K562 (cell line): ENCODE results near the gene C5orf52. TPM values are rescaled to one million over a fixed set of nuclear protein-coding genes. Genes with fewer than 3 reads are reported as not detected.
"Not testable (repeated sequence)": the region's sequence is repeated elsewhere in the genome, so short reads cannot be mapped to it uniquely, and the experiment has no call there.

Source experiments
- ATAC-seq: fragments of 200-7000 bp; cut with Tn5 transposase; 3 replicates; pipeline ENCODE4 v1.9.1; 2020; ENCODE audit warnings: moderate library complexity
- BruUV-seq: library from RNA; stranded (reverse); fragments of 400-500 nt; replicated peaks from 2 replicates; lab custom pipeline; 2021; lab: Mats Ljungman, UMichigan
- CTCF ChIA-PET: fragments of 300-600 bp; formaldehyde crosslinking; extraction: SDS; loops from one replicate; lab custom pipeline; 2021; ENCODE audit warnings: low intra/inter-chr PET ratio; lab: Yijun Ruan, JAX
- POLR2A ChIA-PET: fragments of 300-600, 350-650 bp; sonication (Branson Sonifier 250); formaldehyde crosslinking; extraction: SDS; loops from one replicate; lab custom pipeline; 2021; ENCODE audit warnings: antibody characterized with exemption, inconsistent platforms; lab: Yijun Ruan, JAX
- DNase-seq, 4 experiments: peaks; one replicate each; pipeline versions ENCODE4 v3.0.0 to v3.0.0-alpha.2; 2011 to 2018; ENCODE audit warnings: low spot score in 3 of 4, mixed read lengths in 3 of 4; ENCODE audit errors: extremely low read depth in 1 of 4
- FAIRE-seq: peaks from 2 replicates; lab custom pipeline; 2011; peaks lifted over from hg19 to GRCh38; lab: Jason Lieb, UNC
- H2AFZ ChIP-seq: 2 replicates; pipeline ENCODE4 v1.6.0; 2011; ENCODE audit warnings: low read depth, low read length, control low read depth, inconsistent platforms
- H3K27ac ChIP-seq: fragments of 200-600 bp; 3 replicates; pipeline ENCODE4 v1.8.0; 2011; ENCODE audit warnings: low read depth, mild to moderate bottlenecking, control low read depth, inconsistent platforms, low read length, moderate library complexity, mixed read lengths; ENCODE audit errors: extremely low read depth
- H3K27me3 ChIP-seq, 2 experiments: fragments of 300-600 bp in 1 of 2; 2 replicates in 1 of 2; 3 replicates in 1 of 2; pipeline versions ENCODE4 v1.6.0 to v1.8.0; 2011; ENCODE audit warnings: inconsistent platforms in 2 of 2, low read length in 2 of 2, mild to moderate bottlenecking in 1 of 2, mixed read lengths in 1 of 2, moderate library complexity in 1 of 2; ENCODE audit not compliant: control insufficient read depth in 2 of 2, insufficient read depth in 2 of 2
- H3K36me3 ChIP-seq: fragments of 300-600 bp; 3 replicates; pipeline ENCODE4 v1.8.0; 2011; ENCODE audit warnings: mild to moderate bottlenecking, low read length, inconsistent platforms; ENCODE audit not compliant: control insufficient read depth, insufficient read depth
- H3K4me1 ChIP-seq, 2 experiments: fragments of 200-600 bp in 1 of 2; replicated peaks in 1 of 2; 2 replicates in 1 of 2; 3 replicates in 1 of 2; pipeline versions ENCODE4 v1.5.1 to v1.8.0; 2011; ENCODE audit warnings: inconsistent platforms in 2 of 2, low read length in 2 of 2, mild to moderate bottlenecking in 1 of 2, mixed read lengths in 1 of 2, moderate library complexity in 1 of 2; ENCODE audit not compliant: control insufficient read depth in 2 of 2, insufficient read depth in 2 of 2
- H3K4me2 ChIP-seq: 2 replicates; pipeline ENCODE4 v1.6.1; 2011; ENCODE audit warnings: low read length, control low read depth, inconsistent platforms, mixed read lengths; ENCODE audit not compliant: insufficient read depth
- H3K4me3 ChIP-seq: fragments of 200-600 bp; sonication (generic), shearing (Covaris generic); 2 replicates; pipeline ENCODE4 v1.5.1; 2016; ENCODE audit warnings: control low read depth, inconsistent platforms
- H3K79me2 ChIP-seq: fragments of 200-600 bp; 3 replicates; pipeline ENCODE4 v1.8.0; 2011; ENCODE audit warnings: low read length, inconsistent platforms; ENCODE audit not compliant: control insufficient read depth, insufficient read depth
- H3K9ac ChIP-seq, 2 experiments: 2 replicates each; pipeline versions ENCODE4 v1.6.0 to v1.6.1; 2011; ENCODE audit warnings: low read depth in 2 of 2, low read length in 2 of 2, control low read depth in 1 of 2, inconsistent platforms in 1 of 2, mild to moderate bottlenecking in 1 of 2, mixed read lengths in 1 of 2; ENCODE audit not compliant: insufficient read depth in 1 of 2
- H3K9me1 ChIP-seq: one replicate; pipeline ENCODE4 v1.6.0; 2011; ENCODE audit warnings: inconsistent platforms, mild to moderate bottlenecking, low read length, moderate library complexity; ENCODE audit not compliant: control insufficient read depth, insufficient read depth
- H3K9me3 ChIP-seq: replicated peaks from 2 replicates; pipeline ENCODE4 v1.5.1; 2011; ENCODE audit warnings: low read depth, low read length, inconsistent platforms; ENCODE audit not compliant: control insufficient read depth, insufficient read depth
- H4K20me1 ChIP-seq: replicated peaks from 2 replicates; pipeline ENCODE4 v1.6.1; 2011; ENCODE audit warnings: low read length, inconsistent platforms, mixed read lengths; ENCODE audit not compliant: control insufficient read depth, insufficient read depth
- WGBS: fragments of 100-300 bp; shearing (Covaris generic); methylation state at CpG from one replicate; pipeline ENCODE4 v1.1.6; 2016; ENCODE audit warnings: low coverage, mixed read lengths; ENCODE audit not compliant: insufficient coverage; ENCODE audit errors: missing lambda C conversion rate; 5-methylcytosine and 5-hydroxymethylcytosine counted together
- in situ Hi-C: fragments of 300-500 bp; cut with MboI; formaldehyde crosslinking; loops from 4 replicates; pipeline ENCODE4 v1.15.0; 2018; ENCODE audit warnings: inconsistent platforms, mixed read lengths
- intact Hi-C: fragments of 100-400 bp; cut with micrococcal nuclease; formaldehyde crosslinking; loops from 2 replicates; pipeline ENCODE4 v1.14.2; 2022
- polyA plus RNA-seq, 8 experiments: library from polyadenylated mRNA; depleted of rRNA in 4 of 8; stranded (reverse) in 5 of 8; unstranded in 3 of 8; fragments of >200 nt; fragmentation: Nextera tagmentation in 2 of 8; fragmentation: Illumina TruSeq in 1 of 8; extraction: Ambion mirVana in 2 of 8; extraction: Trizol in 1 of 8; gene quantifications; 2 replicates each; pipeline versions ENCODE4 v1.2.1 to v1.2.3, GENCODE V29; 2011 to 2014; ENCODE audit warnings: inconsistent platforms in 1 of 8, missing spikeins in 1 of 8
- total RNA-seq, 7 experiments: library from RNA; depleted of rRNA in 6 of 7; stranded (reverse); fragments of >200 nt in 6 of 7; fragmentation: Illumina TruSeq in 2 of 7; extraction: Trizol in 2 of 7; gene quantifications; 2 replicates each; pipeline versions ENCODE4 v1.2.1 to v1.2.3, GENCODE V29; 2011 to 2021; ENCODE audit warnings: low replicate concordance in 1 of 7

The C5orf52 gene
- total and polyA plus RNA-seq, 9 of the 15 experiments (the other 6 are each of a cell fraction or from before 2014, with no cell fraction given), result not detected

GRCh38 chr5:157693816-157694215 is 22.5 kb downstream of the C5orf52 start:
- not testable (repeated sequence) for DNase-seq

GRCh38 chr5:157696154-157696553 is 24.8 kb downstream of the C5orf52 start:
- H3K79me2 ChIP-seq, H3K9ac ChIP-seq, FAIRE-seq, H3K9me3 ChIP-seq, H3K4me1 ChIP-seq, H3K9me1 ChIP-seq, H4K20me1 ChIP-seq, H3K36me3 ChIP-seq, H3K27me3 ChIP-seq, H3K4me2 ChIP-seq, DNase-seq, H3K27ac ChIP-seq, H3K4me3 ChIP-seq, CTCF ChIA-PET, intact Hi-C loops, BruUV-seq, H2AFZ ChIP-seq, POLR2A ChIA-PET, in situ Hi-C loops, ATAC-seq: not testable (repeated sequence)
- WGBS, result 10% methylated on average over 3 of the region's 3 CpGs

More at GRCh38 chr5:157693816-157694215, 22.5 kb downstream of the C5orf52 start:
- POLR2A ChIA-PET, result interaction anchor here (1.0 kb wide), 1 partner anchor 13 kb away, joined by 3 read pairs; no protein-coding TSS in a partner anchor
- H3K27me3 ChIP-seq, ATAC-seq, H3K4me2 ChIP-seq, H3K9me1 ChIP-seq, H2AFZ ChIP-seq, H3K9ac ChIP-seq, H3K79me2 ChIP-seq, BruUV-seq, H4K20me1 ChIP-seq, H3K4me3 ChIP-seq, intact Hi-C loops, FAIRE-seq, CTCF ChIA-PET, H3K4me1 ChIP-seq, H3K36me3 ChIP-seq, H3K27ac ChIP-seq, H3K9me3 ChIP-seq, in situ Hi-C loops: not testable (repeated sequence)
- 56% methylated on average over 15 of the region's 25 CpGs for WGBS
